SJCRH30 (cell line): ENCODE results near the gene CKS2. TPM values are rescaled to one million over a fixed set of nuclear protein-coding genes. Genes with fewer than 3 reads are reported as not detected.

Experiments used
- DNase-seq, 2 experiments: peaks; one replicate each; pipeline ENCODE4 v3.0.0-alpha.2; 2015 to 2020
- H3K27ac ChIP-seq: fragments of 250-450 bp; sonication (Bioruptor Pico); 2 replicates; pipeline ENCODE4 v1.5.1; 2020; ENCODE audit warnings: mild to moderate bottlenecking, moderate library complexity
- H3K27me3 ChIP-seq: fragments of 250-450 bp; sonication (Bioruptor Pico); 2 replicates; pipeline ENCODE4 v1.5.1; 2020; ENCODE audit warnings: mild to moderate bottlenecking, moderate library complexity
- H3K36me3 ChIP-seq: fragments of 250-450 bp; sonication (Bioruptor Pico); 2 replicates; pipeline ENCODE4 v1.5.1; 2020; ENCODE audit warnings: mild to moderate bottlenecking, moderate library complexity
- H3K4me1 ChIP-seq: fragments of 250-450 bp; sonication (Bioruptor Pico); 2 replicates; pipeline ENCODE4 v1.5.1; 2020; ENCODE audit warnings: mild to moderate bottlenecking, moderate library complexity
- H3K4me3 ChIP-seq: fragments of 250-450 bp; sonication (Bioruptor Pico); 2 replicates; pipeline ENCODE4 v1.5.1; 2020; ENCODE audit warnings: mild to moderate bottlenecking, moderate library complexity
- H3K9me3 ChIP-seq: fragments of 250-450 bp; sonication (Bioruptor Pico); replicated peaks from 2 replicates; pipeline ENCODE4 v1.5.1; 2020; ENCODE audit warnings: mild to moderate bottlenecking, moderate library complexity
- total RNA-seq: library from RNA; depleted of rRNA; stranded (reverse); fragments of >200 nt; shearing (Covaris generic); gene quantifications from 2 replicates; pipeline ENCODE4 v1.2.3, GENCODE V29; 2014; rRNA removed

The CKS2 gene
- total RNA-seq, 1 experiment from 2014 or later = 362 TPM

DNA sequence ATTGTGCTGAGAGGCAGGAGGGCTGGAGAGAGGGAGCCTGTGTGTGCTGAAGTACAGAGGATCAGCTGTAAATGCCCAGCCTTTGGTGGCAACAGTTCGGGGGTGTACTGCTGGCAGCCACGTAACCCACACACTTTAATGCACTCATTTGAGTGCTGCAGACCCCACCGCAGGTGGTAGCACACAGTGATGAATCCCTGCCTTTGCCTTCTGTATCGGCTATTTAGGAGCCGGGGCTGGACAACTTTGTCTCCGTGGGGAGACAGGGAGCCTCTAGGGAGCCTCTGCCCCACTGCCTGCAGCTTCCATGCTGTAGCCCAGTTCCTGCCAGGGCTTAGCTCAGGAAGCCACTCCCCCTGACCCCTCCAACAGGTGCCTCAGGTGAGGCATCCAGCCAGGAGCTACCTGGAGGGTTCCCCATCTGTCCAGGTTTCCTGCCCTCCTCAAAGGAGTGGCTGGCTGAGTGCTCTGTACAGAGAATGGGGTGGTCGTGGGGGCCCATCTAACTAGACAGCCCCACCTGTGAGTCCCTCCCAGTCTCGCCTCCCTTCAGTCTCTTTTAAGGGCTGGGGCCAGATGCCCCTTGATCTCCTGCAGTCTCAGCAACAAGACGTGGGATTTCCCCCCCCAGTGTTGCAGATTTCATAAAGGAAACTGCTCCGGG lies 51.8 kb downstream of the CKS2 start:
- H3K4me3 ChIP-seq = no peak overlapping the region
- DNase-seq = no peak
- no peaks in the 10 kb centered on the region for H3K9me3 ChIP-seq
- H3K27me3 ChIP-seq = no peaks in the 10 kb centered on the region
- H3K4me1 ChIP-seq = no peaks in the 10 kb centered on the region
- H3K27ac ChIP-seq = no peak overlapping the region
- peaks cover 19% of the 10 kb centered on the region for H3K36me3 ChIP-seq

DNA sequence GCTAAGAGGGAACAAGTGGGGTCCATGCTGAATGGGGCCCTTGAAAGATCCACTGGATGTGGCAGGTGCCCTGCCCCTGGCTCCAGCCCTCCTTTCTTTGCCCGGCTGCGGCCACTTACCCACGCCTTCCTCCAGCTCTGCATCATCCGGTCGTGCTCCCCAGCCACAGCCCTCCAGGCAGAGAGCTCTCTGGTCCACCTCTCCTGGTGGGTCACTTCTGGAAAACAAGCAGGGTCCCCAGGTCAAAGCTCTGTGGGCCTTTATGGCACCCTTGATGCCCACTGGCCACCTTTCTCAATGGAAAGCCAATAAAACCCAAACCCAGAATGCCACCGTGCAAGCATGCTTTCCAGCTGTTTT lies 52.3 kb downstream of the CKS2 start:
- Histone ChIP-seq H3K27ac (no peak overlapping the region), H3K9me3 (no peaks in the 10 kb centered on the region), H3K4me3 (no peak overlapping the region), H3K4me1 (no peaks in the 10 kb centered on the region), H3K36me3 (peaks cover 19% of the 10 kb centered on the region), H3K27me3 (no peaks in the 10 kb centered on the region)
- DNase-seq = no peak

DNA sequence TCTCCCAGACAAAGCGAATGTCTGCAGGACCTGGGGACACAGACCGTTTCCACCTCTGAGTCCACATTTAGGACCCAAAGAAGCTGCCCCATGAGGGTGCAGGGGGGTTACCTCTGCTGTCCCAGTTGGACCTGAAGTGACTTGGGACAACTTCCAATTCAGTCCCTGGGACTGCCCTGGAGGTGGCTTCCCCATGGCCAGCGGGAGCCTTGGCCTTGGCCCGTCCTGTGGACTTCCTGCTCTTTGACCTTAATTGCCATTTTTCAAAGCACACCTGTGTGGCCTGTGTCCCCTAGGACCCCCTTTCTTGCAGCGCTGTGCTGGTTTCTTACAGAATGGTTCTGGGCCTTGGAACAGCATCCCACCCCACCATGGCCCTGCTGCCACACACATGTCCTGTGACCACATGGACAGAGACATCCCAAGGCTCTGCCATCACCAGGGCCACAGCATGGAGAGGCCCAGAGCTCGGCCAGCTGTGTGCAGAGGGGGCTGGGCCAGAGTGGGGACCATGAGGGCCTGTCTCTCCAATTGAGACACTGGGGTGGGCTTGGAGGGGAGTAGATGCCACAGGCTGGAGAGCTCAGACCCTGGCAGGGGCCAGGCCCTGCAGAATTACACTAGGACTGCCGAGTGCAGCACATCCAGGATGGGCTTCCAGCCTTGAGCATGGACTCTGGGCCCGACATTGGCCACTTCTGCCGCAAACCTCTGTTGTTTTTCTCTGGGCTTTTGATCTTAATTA lies 53.1 kb downstream of the CKS2 start:
- H3K27me3 ChIP-seq = no peaks in the 10 kb centered on the region
- no peak overlapping the region for H3K4me3 ChIP-seq
- peaks cover 19% of the 10 kb centered on the region for H3K36me3 ChIP-seq
- H3K9me3 ChIP-seq = no peaks in the 10 kb centered on the region
- DNase-seq = no peak
- no peak overlapping the region for H3K27ac ChIP-seq
- no peaks in the 10 kb centered on the region for H3K4me1 ChIP-seq

DNA sequence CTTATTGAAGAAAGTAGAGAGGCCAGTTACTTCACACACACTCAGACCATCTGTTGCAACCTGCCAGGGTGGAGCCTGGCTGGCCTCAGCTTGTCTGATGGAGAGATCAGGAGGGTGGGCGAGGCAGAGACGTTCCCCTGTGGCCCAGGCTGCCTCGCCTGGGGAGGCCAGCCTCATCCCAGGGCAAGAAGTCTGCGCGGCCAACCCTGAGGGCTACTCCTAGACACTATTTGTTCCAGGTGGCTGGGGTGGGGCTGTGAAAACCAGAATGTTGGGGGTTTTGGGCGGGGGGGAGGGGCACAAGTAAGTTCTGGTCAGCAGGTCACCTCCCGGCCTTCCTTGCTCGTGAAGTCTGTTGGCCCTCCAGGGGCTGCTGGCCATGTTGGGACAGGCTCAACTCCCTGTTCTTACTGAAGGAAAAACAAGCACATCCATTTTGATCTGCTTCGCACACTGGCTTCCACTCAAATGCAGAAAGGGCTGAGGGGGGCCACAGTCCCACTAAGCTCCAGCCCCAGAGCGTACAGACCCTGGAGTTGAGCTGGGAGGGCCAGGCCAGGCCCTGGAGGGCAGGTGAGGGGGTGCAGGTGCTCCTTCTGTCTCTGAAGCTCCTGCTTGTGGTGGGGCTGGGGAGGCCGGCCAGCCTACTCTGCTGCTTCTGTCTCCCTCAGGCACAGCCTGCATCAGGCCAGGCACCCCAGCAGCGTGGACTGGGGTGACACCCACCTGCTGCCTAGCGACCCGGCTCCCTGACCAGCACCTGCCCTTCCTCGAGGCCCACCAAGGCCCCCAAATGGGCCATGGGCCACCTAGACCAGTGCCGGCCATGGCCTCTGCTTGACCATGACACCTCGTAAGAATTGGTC lies 53.9 kb downstream of the CKS2 start:
- no peaks in the 10 kb centered on the region for H3K27me3 ChIP-seq
- no peak overlapping the region for H3K4me3 ChIP-seq
- H3K36me3 ChIP-seq = peaks cover 19% of the 10 kb centered on the region
- no peaks in the 10 kb centered on the region for H3K9me3 ChIP-seq
- H3K4me1 ChIP-seq = no peaks in the 10 kb centered on the region
- DNase-seq = no peak
- no peak overlapping the region for H3K27ac ChIP-seq

DNA sequence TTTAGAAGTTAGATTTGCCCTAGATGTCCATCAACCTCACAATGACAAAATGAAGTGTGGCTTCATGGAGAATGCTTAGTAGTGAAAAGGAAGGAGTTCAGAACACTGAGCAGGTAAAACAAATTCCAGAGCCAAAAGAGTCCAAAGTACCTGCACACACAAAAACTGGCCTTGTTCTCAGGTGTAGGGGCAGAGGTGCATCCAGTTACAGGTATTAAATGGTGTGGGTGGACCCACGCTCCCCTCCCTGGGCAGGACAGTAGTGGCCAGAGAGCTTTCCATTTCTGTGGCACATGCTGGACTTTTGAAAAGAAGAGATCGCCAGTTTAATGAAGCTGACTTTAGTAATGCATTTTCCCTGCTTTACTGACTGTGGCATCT lies 54.5 kb downstream of the CKS2 start:
- H3K4me3 ChIP-seq = no peak overlapping the region
- no peaks in the 10 kb centered on the region for H3K27me3 ChIP-seq
- no peaks in the 10 kb centered on the region for H3K4me1 ChIP-seq
- H3K36me3 ChIP-seq = peaks cover 19% of the 10 kb centered on the region
- no peak for DNase-seq
- H3K9me3 ChIP-seq = no peaks in the 10 kb centered on the region
- no peak overlapping the region for H3K27ac ChIP-seq

Other genes starting within 250 kb of the CKS2 start
- under 0.01 TPM in 1 of 2 replicates, not detected in the other for gene SHC3, start 132.4 kb upstream of the CKS2 start, total RNA-seq
- gene SECISBP2, start 7.3 kb downstream of the CKS2 start, total RNA-seq = 37.6 and 47.9 TPM in 2 replicates
- 0.08 TPM in 1 of 2 replicates, not detected in the other for gene SEMA4D, start 186.9 kb downstream of the CKS2 start, total RNA-seq